H1 (cell line): ENCODE measurements around the gene NFKB1. TPM values are rescaled to one million over a fixed set of nuclear protein-coding genes. Genes with fewer than 3 reads are reported as not detected.

Experiments used
- CTCF ChIA-PET: fragments of 300-600 bp; sonication (Branson Sonifier 250); formaldehyde crosslinking; loops from one replicate; lab custom pipeline; 2021; ENCODE audit not compliant: partially characterized antibody; lab: Charles Lee
- POLR2A ChIA-PET: fragments of 300-600 bp; sonication (Branson Sonifier 250); formaldehyde crosslinking; loops from one replicate; lab custom pipeline; 2021; ENCODE audit warnings: inconsistent platforms; ENCODE audit not compliant: partially characterized antibody; lab: Charles Lee
- DNase-seq, 2 experiments: peaks; one replicate each; pipeline versions ENCODE4 v3.0.0 to v3.0.0-alpha.2; 2010 to 2022; ENCODE audit warnings: low spot score in 2 of 2, low read depth in 1 of 2, mixed read lengths in 1 of 2
- FAIRE-seq: peaks from 2 replicates; lab custom pipeline; 2011; peaks lifted over from hg19 to GRCh38; lab: Jason Lieb, UNC
- H2AFZ ChIP-seq: 2 replicates; pipeline ENCODE4 v1.8.1; 2012; ENCODE audit warnings: low read length, inconsistent platforms
- H2AK5ac ChIP-seq: 2 replicates; pipeline ENCODE4 v1.6.1; 2013; ENCODE audit warnings: low read depth, low read length
- H2BK120ac ChIP-seq: replicated peaks from 2 replicates; pipeline ENCODE3; 2013; ENCODE audit warnings: low read depth, low read length, inconsistent platforms
- H2BK12ac ChIP-seq: 2 replicates; pipeline ENCODE4 v1.6.1; 2013; ENCODE audit warnings: low read depth, low read length
- H2BK15ac ChIP-seq: 2 replicates; pipeline ENCODE4 v1.6.1; 2013; ENCODE audit warnings: low read length
- H2BK20ac ChIP-seq: 2 replicates; pipeline ENCODE4 v1.6.1; 2013; ENCODE audit warnings: low read length
- H2BK5ac ChIP-seq: 2 replicates; pipeline ENCODE4 v1.6.1; 2013; ENCODE audit warnings: low read depth, low read length
- H3K14ac ChIP-seq: 2 replicates; pipeline ENCODE4 v1.6.1; 2013; ENCODE audit warnings: inconsistent platforms; ENCODE audit not compliant: insufficient read length
- H3K18ac ChIP-seq: 2 replicates; pipeline ENCODE4 v1.6.1; 2013; ENCODE audit warnings: low read length; ENCODE audit errors: extremely low read depth
- H3K23ac ChIP-seq: 2 replicates; pipeline ENCODE4 v1.6.1; 2013; ENCODE audit warnings: inconsistent platforms; ENCODE audit not compliant: insufficient read length
- H3K23me2 ChIP-seq: 2 replicates; pipeline ENCODE4 v1.6.1; 2013; ENCODE audit warnings: low read depth, low read length
- H3K27ac ChIP-seq: 2 replicates; pipeline ENCODE4 v1.6.1; 2011; ENCODE audit warnings: low read depth, low read length, inconsistent platforms
- H3K27me3 ChIP-seq, 4 experiments: replicated peaks in 1 of 4; 1 replicate in 1 of 4; 2 replicates in 3 of 4; pipeline versions ENCODE4 v1.6.1 to v1.8.1; 2011 to 2013; ENCODE audit warnings: low read length in 3 of 4, mild to moderate bottlenecking in 3 of 4, inconsistent platforms in 2 of 4, mixed read lengths in 2 of 4, moderate library complexity in 1 of 4; ENCODE audit not compliant: control insufficient read depth in 3 of 4, insufficient read depth in 3 of 4; ENCODE audit errors: extremely low read depth in 1 of 4
- H3K36me3 ChIP-seq, 4 experiments: 2 replicates each; pipeline versions ENCODE4 v1.6.1 to v1.8.1; 2011 to 2013; ENCODE audit warnings: mild to moderate bottlenecking in 4 of 4, low read length in 3 of 4, moderate library complexity in 2 of 4, control low read depth in 1 of 4, inconsistent platforms in 1 of 4; ENCODE audit not compliant: insufficient read depth in 4 of 4, control insufficient read depth in 2 of 4
- H3K4ac ChIP-seq: replicated peaks from 2 replicates; pipeline ENCODE3; 2013; ENCODE audit warnings: low read length, low read depth, mixed read lengths, inconsistent platforms; ENCODE audit not compliant: insufficient read length
- H3K4me1 ChIP-seq, 4 experiments: replicated peaks in 1 of 4; 1 replicate in 1 of 4; 2 replicates in 3 of 4; pipeline versions ENCODE4 v1.6.1 to v1.8.1; 2011 to 2013; ENCODE audit warnings: low read length in 3 of 4, inconsistent platforms in 2 of 4, mixed read lengths in 1 of 4; ENCODE audit not compliant: insufficient read depth in 4 of 4, control insufficient read depth in 3 of 4
- H3K4me2 ChIP-seq, 2 experiments: 2 replicates each; pipeline versions ENCODE4 v1.6.1 to v1.8.1; 2011 to 2013; ENCODE audit warnings: low read depth in 2 of 2, low read length in 2 of 2, control low read depth in 1 of 2, inconsistent platforms in 1 of 2, mild to moderate bottlenecking in 1 of 2; ENCODE audit not compliant: insufficient read depth in 1 of 2
- H3K4me3 ChIP-seq, 4 experiments: fragments of 200-600, 300-600 bp in 1 of 4; sonication (generic), shearing (Covaris generic), sonication (Bioruptor Twin) in 1 of 4; 2 replicates each; pipeline versions ENCODE4 v1.5.1 to v1.8.1; 2011 to 2016; ENCODE audit warnings: low read length in 4 of 4, low read depth in 3 of 4, control low read depth in 2 of 4, inconsistent platforms in 2 of 4, mild to moderate bottlenecking in 2 of 4, mixed read lengths in 1 of 4, moderate library complexity in 1 of 4; ENCODE audit not compliant: insufficient read depth in 2 of 4; ENCODE audit errors: extremely low read depth in 1 of 4
- H3K56ac ChIP-seq: replicated peaks from 2 replicates; pipeline ENCODE3; 2013; ENCODE audit warnings: low read depth, mild to moderate bottlenecking, mixed read lengths, low read length, inconsistent platforms; ENCODE audit not compliant: insufficient read length
- H3K79me1 ChIP-seq: 2 replicates; pipeline ENCODE4 v1.6.1; 2013; ENCODE audit warnings: low read depth, low read length, control low read depth
- H3K79me2 ChIP-seq, 2 experiments: 2 replicates each; pipeline versions ENCODE4 v1.6.1 to v1.8.1; 2012 to 2013; ENCODE audit warnings: low read length in 2 of 2, mild to moderate bottlenecking in 2 of 2, inconsistent platforms in 1 of 2; ENCODE audit not compliant: insufficient read depth in 2 of 2, control insufficient read depth in 1 of 2
- H3K9ac ChIP-seq, 4 experiments: replicated peaks in 1 of 4; 1 replicate in 1 of 4; 2 replicates in 3 of 4; pipeline versions ENCODE4 v1.6.1 to v1.8.1; 2011 to 2013; ENCODE audit warnings: low read depth in 3 of 4, low read length in 3 of 4, control low read depth in 2 of 4, mild to moderate bottlenecking in 2 of 4, moderate library complexity in 2 of 4, inconsistent platforms in 1 of 4; ENCODE audit errors: extremely low read depth in 1 of 4
- H3K9me3 ChIP-seq, 2 experiments: 2 replicates each; pipeline versions ENCODE4 v1.6.1 to v1.8.1; 2012 to 2013; ENCODE audit warnings: mild to moderate bottlenecking in 2 of 2, moderate library complexity in 2 of 2, control low read depth in 1 of 2, inconsistent platforms in 1 of 2, low read depth in 1 of 2, low read length in 1 of 2, mixed read lengths in 1 of 2; ENCODE audit not compliant: insufficient read depth in 2 of 2
- H4K20me1 ChIP-seq, 2 experiments: replicated peaks in 1 of 2; 2 replicates each; pipeline versions ENCODE3 to v1.8.1; 2011 to 2013; ENCODE audit warnings: inconsistent platforms in 2 of 2, low read length in 2 of 2, mild to moderate bottlenecking in 1 of 2; ENCODE audit not compliant: insufficient read depth in 2 of 2, control insufficient read depth in 1 of 2
- H4K5ac ChIP-seq: 2 replicates; pipeline ENCODE4 v1.6.1; 2013; ENCODE audit warnings: low read length, low read depth, mixed read lengths, inconsistent platforms; ENCODE audit not compliant: insufficient read length
- H4K8ac ChIP-seq: 2 replicates; pipeline ENCODE4 v1.8.0; 2013; ENCODE audit warnings: mild to moderate bottlenecking, moderate library complexity, low read length, inconsistent platforms; ENCODE audit not compliant: insufficient read depth; ENCODE audit errors: extremely low read depth
- H4K91ac ChIP-seq: replicated peaks from 2 replicates; pipeline ENCODE3; 2013; ENCODE audit warnings: low read length, mixed read lengths, inconsistent platforms; ENCODE audit not compliant: insufficient read length
- ASH2L ChIP-seq: fragments of 200-600, 300-600 bp; sonication (generic); IDR thresholded peaks from one replicate; pipeline ENCODE4 v1.7.1; 2017; ENCODE audit warnings: low read length
- CBX8 ChIP-seq: fragments of 300-800, 300-1000 bp; sonication (generic); IDR thresholded peaks from 2 replicates; pipeline ENCODE4 v1.7.1; 2016; ENCODE audit warnings: low read depth, low read length, borderline replicate concordance
- EP300 ChIP-seq, 2 experiments: IDR thresholded peaks; 1 replicate in 1 of 2; 2 replicates in 1 of 2; pipeline ENCODE4 v1.6.1; 2011 to 2012; ENCODE audit warnings: low read depth in 2 of 2, low read length in 2 of 2, mild to moderate bottlenecking in 2 of 2, borderline replicate concordance in 1 of 2, inconsistent platforms in 1 of 2, moderate library complexity in 1 of 2
- RAD21 ChIP-seq, 2 experiments: IDR thresholded peaks in 1 of 2; conservative IDR thresholded peaks in 1 of 2; 2 replicates each; pipeline ENCODE4 v1.6.1; 2011; ENCODE audit warnings: low read depth in 2 of 2, low read length in 2 of 2, improper control_type of control experiment in 1 of 2, inconsistent platforms in 1 of 2, mild to moderate bottlenecking in 1 of 2, moderate library complexity in 1 of 2
- RBBP5 ChIP-seq: IDR thresholded peaks from 2 replicates; pipeline ENCODE4 v1.7.1; 2012; ENCODE audit warnings: low read depth, mild to moderate bottlenecking, inconsistent platforms, low read length, moderate library complexity, borderline replicate concordance
- SP4 ChIP-seq: IDR thresholded peaks from 2 replicates; pipeline ENCODE4 v1.6.1; 2012; ENCODE audit warnings: low read length, inconsistent platforms
- TCF12 ChIP-seq: IDR thresholded peaks from 2 replicates; pipeline ENCODE4 v1.6.1; 2011; ENCODE audit warnings: low read depth, mild to moderate bottlenecking, low read length
- TEAD4 ChIP-seq: IDR thresholded peaks from 2 replicates; pipeline ENCODE4 v1.6.1; 2012; ENCODE audit warnings: low read depth, low read length, inconsistent platforms, mixed read lengths
- WGBS, 2 experiments: shearing (Covaris generic) in 1 of 2; methylation state at CpG; one replicate each; pipeline versions ENCODE4 v1.1.6 to v1.1.7; 2013 to 2015; ENCODE audit warnings: low lambda C conversion rate in 2 of 2, mixed read lengths in 2 of 2, inconsistent platforms in 1 of 2, low coverage in 1 of 2, missing lambda C conversion rate in 1 of 2; ENCODE audit not compliant: insufficient replicate concordance in 2 of 2, insufficient coverage in 1 of 2, insufficient read length in 1 of 2; ENCODE audit errors: extremely low coverage in 1 of 2, missing lambda C conversion rate in 1 of 2; 5-methylcytosine and 5-hydroxymethylcytosine counted together
- polyA plus RNA-seq, 7 experiments: library from polyadenylated mRNA; depleted of rRNA in 3 of 7; stranded (reverse) in 5 of 7; unstranded in 2 of 7; fragments of >200 nt in 5 of 7; fragments of 200-250 nt in 2 of 7; gene quantifications; 1 replicate in 5 of 7; 2 replicates in 1 of 7; 4 replicates in 1 of 7; pipeline versions ENCODE4 v1.2.1 to v1.2.3, GENCODE V29; 2011 to 2013; ENCODE audit warnings: missing spikeins in 2 of 7, mixed read lengths in 2 of 7
- total RNA-seq: library from RNA; stranded (reverse); fragmentation: NEBNext Ultra II Directional; extraction: Animal tissue kit (Norgen Biotek cat#: 25700); gene quantifications from 2 replicates; pipeline ENCODE4 v1.2.1, GENCODE V29; 2021
- TF ChIP-seq, protein P1 (sequence below), 3 experiments: IDR thresholded peaks; 1 replicate in 2 of 3; 2 replicates in 1 of 3; pipeline versions ENCODE4 v1.5.1 to v1.6.1; 2011; ENCODE audit warnings: low read length in 3 of 3, mild to moderate bottlenecking in 3 of 3, inconsistent platforms in 2 of 3, low read depth in 1 of 3, moderate library complexity in 1 of 3; ENCODE audit not compliant: insufficient read depth in 1 of 3; ENCODE audit errors: control extremely low read depth in 1 of 3

NFKB1 gene
- total and polyA plus RNA-seq, 2 of the 8 experiments (the other 6 are each of a cell fraction or from before 2014, with no cell fraction given): 2.9 to 6.8 TPM

DNA sequence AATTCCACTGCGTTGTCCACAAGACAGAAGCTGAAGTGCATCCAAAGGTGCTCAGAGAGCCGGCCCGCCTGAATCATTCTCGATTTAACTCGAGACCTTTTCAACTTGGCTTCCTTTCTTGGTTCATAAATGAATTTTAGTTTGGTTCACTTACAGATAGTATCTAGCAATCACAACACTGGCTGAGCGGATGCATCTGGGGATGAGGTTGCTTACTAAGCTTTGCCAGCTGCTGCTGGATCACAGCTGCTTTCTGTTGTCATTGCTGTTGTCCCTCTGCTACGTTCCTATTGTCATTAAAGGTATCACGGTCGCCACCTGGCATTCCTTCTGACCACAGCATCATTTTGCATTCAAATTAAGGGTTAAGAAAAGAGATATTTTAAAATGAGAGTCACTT, 115.5 kb downstream of the NFKB1 start:
- Histone ChIP-seq H4K20me1 (no peaks in the 10 kb centered on the region), H3K23me2 (no peaks in the 10 kb centered on the region), H3K4me3 (no peak overlapping the region), H4K8ac (no peak overlapping the region), H3K4me2 (0 out of 4 replicates have a peak overlapping the region, but pooled peaks have one; percentile 4 to 36), H2BK12ac (0 out of 2 replicates have a peak overlapping the region, but pooled peaks have one; percentile 71), H2BK5ac (peak overlapping the region; percentile 2; the same call in 1 of the 2 replicates), H3K14ac (no peak overlapping the region), H2BK120ac (no peak overlapping the region), H3K36me3 (no peaks in the 10 kb centered on the region), H3K56ac (no peak overlapping the region), H3K18ac (no peak overlapping the region; the same call in 1 of the 2 replicates), H3K4me1 (peaks cover 5 to 9% (median 6%) of the 10 kb centered on the region in 4 experiments), H3K9me3 (no peaks in the 10 kb centered on the region), H3K27ac (peak overlapping the region; percentile 21; the same call in 1 of the 2 replicates), H3K4ac (no peak overlapping the region), H4K91ac (no peak overlapping the region), H2BK20ac (no peak overlapping the region), H2AK5ac (no peak overlapping the region), H3K79me2 (no peaks in the 10 kb centered on the region), H3K9ac (no peak overlapping the region), H2AFZ (no peak overlapping the region), H2BK15ac (no peak overlapping the region), H3K23ac (no peak overlapping the region), H3K27me3 (no peaks in the 10 kb centered on the region), H4K5ac (no peak overlapping the region), H3K79me1 (no peaks in the 10 kb centered on the region)
- ChIA-PET POLR2A (interaction anchor here (0.9 kb wide), 1 partner anchor 175 kb away, joined by 3 read pairs; no protein-coding TSS in a partner anchor), CTCF (interaction anchor here (0.6 to 1.3 kb wide), 5 partner anchors 11 to 395 kb away, joined by 3 to 6 read pairs (median 3); no protein-coding TSS in a partner anchor)
- DNase-seq (no peak), FAIRE-seq (no peak)
- WGBS, 2 experiments: 58% methylated on average over 9 of the region's 9 CpGs; no CpG with 5 or more reads in 1 of the 2 experiments
- TF ChIP-seq RAD21 (IDR thresholded peaks at IDR 0.05 in 1 of 2, conservative IDR thresholded peaks at IDR 0.05 in 1 of 2; ENCODE audit: low read depth in 2 of 2, low read length in 2 of 2) (0 out of 4 replicates have a peak, but pooled peaks of 1 of the 2 experiments have one; percentile 1), CBX8 (no peak), EP300 (IDR thresholded peaks at IDR 0.05; ENCODE audit: borderline replicate concordance in 1 of 2, low read depth in 2 of 2, low read length in 2 of 2) (peak in 1 of 2 experiments; percentile 54; a peak in 1 of 3 replicates), TCF12 (peak; percentile 95), SP4 (no peak), ASH2L (peak; percentile 31), RBBP5 (no peak), TEAD4 (peak; percentile 52; the same call in 1 of the 2 replicates)
- TF ChIP-seq, protein P1, sequence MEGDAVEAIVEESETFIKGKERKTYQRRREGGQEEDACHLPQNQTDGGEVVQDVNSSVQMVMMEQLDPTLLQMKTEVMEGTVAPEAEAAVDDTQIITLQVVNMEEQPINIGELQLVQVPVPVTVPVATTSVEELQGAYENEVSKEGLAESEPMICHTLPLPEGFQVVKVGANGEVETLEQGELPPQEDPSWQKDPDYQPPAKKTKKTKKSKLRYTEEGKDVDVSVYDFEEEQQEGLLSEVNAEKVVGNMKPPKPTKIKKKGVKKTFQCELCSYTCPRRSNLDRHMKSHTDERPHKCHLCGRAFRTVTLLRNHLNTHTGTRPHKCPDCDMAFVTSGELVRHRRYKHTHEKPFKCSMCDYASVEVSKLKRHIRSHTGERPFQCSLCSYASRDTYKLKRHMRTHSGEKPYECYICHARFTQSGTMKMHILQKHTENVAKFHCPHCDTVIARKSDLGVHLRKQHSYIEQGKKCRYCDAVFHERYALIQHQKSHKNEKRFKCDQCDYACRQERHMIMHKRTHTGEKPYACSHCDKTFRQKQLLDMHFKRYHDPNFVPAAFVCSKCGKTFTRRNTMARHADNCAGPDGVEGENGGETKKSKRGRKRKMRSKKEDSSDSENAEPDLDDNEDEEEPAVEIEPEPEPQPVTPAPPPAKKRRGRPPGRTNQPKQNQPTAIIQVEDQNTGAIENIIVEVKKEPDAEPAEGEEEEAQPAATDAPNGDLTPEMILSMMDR (IDR thresholded peaks at IDR 0.05; ENCODE audit: control extremely low read depth in 1 of 3, insufficient read depth in 1 of 3, low read depth in 1 of 3, low read length in 3 of 3): no peak
